ENCODE results near the gene PPM1M. TPM values are rescaled to one million over a fixed set of nuclear protein-coding genes. Genes with fewer than 3 reads are reported as not detected.

The PPM1M gene
- total and polyA plus RNA-seq, 10 of the 15 experiments (the other 5 are each of a cell fraction or from before 2014, with no cell fraction given) = 7.3 to 24.8 (median 15.8) TPM

DNA sequence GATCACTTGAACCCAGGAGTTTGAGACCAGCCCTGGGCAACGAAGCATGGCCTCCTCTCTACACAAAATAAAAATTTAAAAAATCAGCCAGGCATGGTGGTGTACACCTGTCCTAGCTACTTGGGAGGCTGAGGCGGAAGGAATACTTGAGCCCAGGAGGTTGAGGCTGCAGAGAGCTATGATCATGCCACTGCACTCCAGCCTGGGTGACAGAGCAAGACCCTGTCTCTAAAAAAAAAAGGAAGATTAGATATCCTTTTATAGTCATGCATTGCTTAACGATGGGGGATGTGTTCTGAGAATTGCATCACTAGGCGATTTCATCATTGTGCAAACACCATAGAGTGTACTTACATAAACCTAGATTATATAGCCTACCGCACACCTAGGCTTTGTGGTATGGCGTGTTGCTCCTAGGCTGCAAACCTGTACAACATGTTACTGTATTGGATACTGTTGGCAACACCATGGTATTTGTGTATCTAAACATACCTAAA, 35.0 kb upstream of the PPM1M start:
- peaks cover 23 to 54% of the 10 kb centered on the region in 2 experiments for H3K36me3 ChIP-seq (ENCODE audit: control insufficient read depth in 2 of 2, insufficient read depth in 2 of 2, low read length in 1 of 2)
- H3K27me3 ChIP-seq (replicated peaks in 1 of 2; ENCODE audit: control insufficient read depth in 2 of 2, insufficient read depth in 2 of 2, low read length in 1 of 2) = no peaks in the 10 kb centered on the region
- H3K9ac ChIP-seq (ENCODE audit: control insufficient read depth, insufficient read depth, low read length) = no peak overlapping the region
- H2AFZ ChIP-seq (ENCODE audit: control insufficient read depth, low read depth, low read length) = no peak overlapping the region
- ATAC-seq = no peak
- no peaks in the 10 kb centered on the region for H3K9me3 ChIP-seq (replicated peaks; ENCODE audit: control insufficient read depth, insufficient read depth, low read length)
- SMC1A ChIA-PET (ENCODE audit: uncharacterized antibody, unreplicated experiment) = interaction anchor here (0.5 kb wide), 1 partner anchor 31 kb away, joined by 4 read pairs; no protein-coding TSS in a partner anchor
- H3K27ac ChIP-seq (ENCODE audit: control insufficient read depth, insufficient read depth) = no peak overlapping the region
- RAD21 ChIA-PET (ENCODE audit: unreplicated experiment) = interaction anchor here (1.0 kb wide), 1 partner anchor 209 kb away, joined by 3 read pairs; no protein-coding TSS in a partner anchor
- H3K4me2 ChIP-seq (ENCODE audit: control insufficient read depth, insufficient read depth) = no peak overlapping the region
- WGBS (ENCODE audit: insufficient coverage, insufficient replicate concordance, low lambda C conversion rate, missing lambda C conversion rate) = 95% methylated on average over 6 of the region's 6 CpGs
- no peaks in the 10 kb centered on the region; the same call in 1 of the 2 replicates for H3K79me2 ChIP-seq (ENCODE audit: control insufficient read depth, insufficient read depth, low read length)
- H4K20me1 ChIP-seq (ENCODE audit: control insufficient read depth, insufficient read depth) = no peaks in the 10 kb centered on the region
- DNase-seq (ENCODE audit: low read depth, low spot score) = no peak
- in situ Hi-C loops (cut with MboI) (no loop called here), intact Hi-C loops (cut with micrococcal nuclease; ENCODE audit: unreplicated experiment) (no loop called here)
- CTCF ChIA-PET = interaction anchor here (1.1 to 5.6 kb wide), 5 partner anchors 9 to 129 kb away, joined by 3 to 44 read pairs (median 4); partner anchors contain the start of gene TLR9
- no TSS peak for BruUV-seq (replicated peaks)
- no peak overlapping the region for H3K4me3 ChIP-seq
- TF ChIP-seq EGR1 (IDR thresholded peaks at IDR 0.05; ENCODE audit: borderline replicate concordance in 1 of 2, low read depth in 2 of 2, low read length in 2 of 2) = no peak
- TF ChIP-seq EZH2 (IDR thresholded peaks at IDR 0.05; ENCODE audit: borderline replicate concordance, control insufficient read depth, low read depth, low read length) = no peak
- TF ChIP-seq NBN (IDR thresholded peaks at IDR 0.05) = no peak
- no peak for TF ChIP-seq TAF1 (IDR thresholded peaks at IDR 0.05; ENCODE audit: borderline replicate concordance, low read depth, low read length)
- TF ChIP-seq JUND (IDR thresholded peaks at IDR 0.05; ENCODE audit: low read depth, low read length) = no peak
- no peak for TF ChIP-seq RFX5 (IDR thresholded peaks at IDR 0.05; ENCODE audit: low read depth, low read length)
- TF ChIP-seq POLR2AphosphoS2 (IDR thresholded peaks at IDR 0.05; ENCODE audit: low read depth, low read length) = no peak
- TF ChIP-seq, protein P1, sequence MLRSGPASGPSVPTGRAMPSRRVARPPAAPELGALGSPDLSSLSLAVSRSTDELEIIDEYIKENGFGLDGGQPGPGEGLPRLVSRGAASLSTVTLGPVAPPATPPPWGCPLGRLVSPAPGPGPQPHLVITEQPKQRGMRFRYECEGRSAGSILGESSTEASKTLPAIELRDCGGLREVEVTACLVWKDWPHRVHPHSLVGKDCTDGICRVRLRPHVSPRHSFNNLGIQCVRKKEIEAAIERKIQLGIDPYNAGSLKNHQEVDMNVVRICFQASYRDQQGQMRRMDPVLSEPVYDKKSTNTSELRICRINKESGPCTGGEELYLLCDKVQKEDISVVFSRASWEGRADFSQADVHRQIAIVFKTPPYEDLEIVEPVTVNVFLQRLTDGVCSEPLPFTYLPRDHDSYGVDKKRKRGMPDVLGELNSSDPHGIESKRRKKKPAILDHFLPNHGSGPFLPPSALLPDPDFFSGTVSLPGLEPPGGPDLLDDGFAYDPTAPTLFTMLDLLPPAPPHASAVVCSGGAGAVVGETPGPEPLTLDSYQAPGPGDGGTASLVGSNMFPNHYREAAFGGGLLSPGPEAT (IDR thresholded peaks at IDR 0.05; ENCODE audit: low read depth) = no peak
- no peak for TF ChIP-seq HDGF (IDR thresholded peaks at IDR 0.05)
- TF ChIP-seq STAT3 (IDR thresholded peaks at IDR 0.05; ENCODE audit: low read depth, low read length) = no peak
- TF ChIP-seq, protein P2, sequence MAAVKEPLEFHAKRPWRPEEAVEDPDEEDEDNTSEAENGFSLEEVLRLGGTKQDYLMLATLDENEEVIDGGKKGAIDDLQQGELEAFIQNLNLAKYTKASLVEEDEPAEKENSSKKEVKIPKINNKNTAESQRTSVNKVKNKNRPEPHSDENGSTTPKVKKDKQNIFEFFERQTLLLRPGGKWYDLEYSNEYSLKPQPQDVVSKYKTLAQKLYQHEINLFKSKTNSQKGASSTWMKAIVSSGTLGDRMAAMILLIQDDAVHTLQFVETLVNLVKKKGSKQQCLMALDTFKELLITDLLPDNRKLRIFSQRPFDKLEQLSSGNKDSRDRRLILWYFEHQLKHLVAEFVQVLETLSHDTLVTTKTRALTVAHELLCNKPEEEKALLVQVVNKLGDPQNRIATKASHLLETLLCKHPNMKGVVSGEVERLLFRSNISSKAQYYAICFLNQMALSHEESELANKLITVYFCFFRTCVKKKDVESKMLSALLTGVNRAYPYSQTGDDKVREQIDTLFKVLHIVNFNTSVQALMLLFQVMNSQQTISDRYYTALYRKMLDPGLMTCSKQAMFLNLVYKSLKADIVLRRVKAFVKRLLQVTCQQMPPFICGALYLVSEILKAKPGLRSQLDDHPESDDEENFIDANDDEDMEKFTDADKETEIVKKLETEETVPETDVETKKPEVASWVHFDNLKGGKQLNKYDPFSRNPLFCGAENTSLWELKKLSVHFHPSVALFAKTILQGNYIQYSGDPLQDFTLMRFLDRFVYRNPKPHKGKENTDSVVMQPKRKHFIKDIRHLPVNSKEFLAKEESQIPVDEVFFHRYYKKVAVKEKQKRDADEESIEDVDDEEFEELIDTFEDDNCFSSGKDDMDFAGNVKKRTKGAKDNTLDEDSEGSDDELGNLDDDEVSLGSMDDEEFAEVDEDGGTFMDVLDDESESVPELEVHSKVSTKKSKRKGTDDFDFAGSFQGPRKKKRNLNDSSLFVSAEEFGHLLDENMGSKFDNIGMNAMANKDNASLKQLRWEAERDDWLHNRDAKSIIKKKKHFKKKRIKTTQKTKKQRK (IDR thresholded peaks at IDR 0.05; ENCODE audit: low read depth, low read length) = no peak
- FAIRE-seq = no peak
- H3K4me1 ChIP-seq (ENCODE audit: control insufficient read depth, insufficient read depth, low read length) = no peaks in the 10 kb centered on the region
- POLR2A ChIA-PET = interaction anchor here (0.8 to 1.5 kb wide), 2 partner anchors 9 to 38 kb away, joined by 3 read pairs; no protein-coding TSS in a partner anchor
